Caco-2 (cell line): ENCODE measurements around the gene PXMP4. TPM values are rescaled to one million over a fixed set of nuclear protein-coding genes. Genes with fewer than 3 reads are reported as not detected.

Source experiments
- BruUV-seq: library from RNA; stranded (reverse); fragments of 400-500 nt; replicated peaks from 2 replicates; lab custom pipeline; 2021; lab: Mats Ljungman, UMichigan
- CTCF ChIA-PET: fragments of 300-600 bp; sonication (Branson Sonifier 250); formaldehyde crosslinking; loops from one replicate; lab custom pipeline; 2022; ENCODE audit warnings: antibody characterized with exemption; lab: Charles Lee
- POLR2A ChIA-PET: fragments of 300-600 bp; sonication (Branson Sonifier 250); formaldehyde crosslinking; loops from one replicate; lab custom pipeline; 2022; ENCODE audit warnings: antibody characterized with exemption; lab: Charles Lee
- DNase-seq, 2 experiments: peaks; one replicate each; pipeline versions ENCODE4 v3.0.0 to v3.0.0-alpha.2; 2020 to 2022
- H3K27me3 ChIP-seq: replicated peaks from 2 replicates; pipeline ENCODE4 v1.6.0; 2011; ENCODE audit warnings: low read length; ENCODE audit not compliant: control insufficient read depth, insufficient read depth
- H3K36me3 ChIP-seq: 2 replicates; pipeline ENCODE4 v1.5.1; 2011; ENCODE audit warnings: low read length; ENCODE audit not compliant: control insufficient read depth, insufficient read depth
- H3K4me1 ChIP-seq: fragments of 250-450 bp; sonication (Bioruptor Pico); 2 replicates; pipeline ENCODE4 v1.5.1; 2020; ENCODE audit warnings: mild to moderate bottlenecking
- H3K4me3 ChIP-seq: 2 replicates; pipeline ENCODE4 v1.5.1; 2011; ENCODE audit warnings: low read depth, mild to moderate bottlenecking, control low read depth, low read length
- H3K9me3 ChIP-seq: fragments of 250-450 bp; sonication (Bioruptor Pico); 2 replicates; pipeline ENCODE4 v1.5.1; 2020; ENCODE audit warnings: mild to moderate bottlenecking, moderate library complexity
- H3K27ac Mint-ChIP-seq: one replicate; pipeline ENCODE4 v1.8.0; 2022; ENCODE audit warnings: mixed read lengths; ENCODE audit not compliant: unreplicated experiment
- H3K27me3 Mint-ChIP-seq: one replicate; pipeline ENCODE4 v1.8.0; 2022; ENCODE audit warnings: mixed read lengths; ENCODE audit not compliant: insufficient read depth, unreplicated experiment
- H3K36me3 Mint-ChIP-seq: one replicate; pipeline ENCODE4 v1.8.0; 2022; ENCODE audit warnings: mild to moderate bottlenecking, mixed read lengths; ENCODE audit not compliant: insufficient read depth, unreplicated experiment
- H3K4me1 Mint-ChIP-seq: one replicate; pipeline ENCODE4 v1.8.0; 2022; ENCODE audit warnings: low read depth, mixed read lengths; ENCODE audit not compliant: unreplicated experiment
- H3K4me3 Mint-ChIP-seq: one replicate; pipeline ENCODE4 v1.8.0; 2022; ENCODE audit warnings: mild to moderate bottlenecking, moderate library complexity, mixed read lengths; ENCODE audit not compliant: unreplicated experiment
- H3K9me3 Mint-ChIP-seq: one replicate; pipeline ENCODE4 v1.8.0; 2022; ENCODE audit warnings: mixed read lengths; ENCODE audit not compliant: unreplicated experiment
- CTCF ChIP-seq, 2 experiments: fragments of 200-600 bp in 1 of 2; IDR thresholded peaks; 1 replicate in 1 of 2; 2 replicates in 1 of 2; pipeline versions ENCODE4 v1.5.1 to v1.8.0; 2011 to 2022; ENCODE audit warnings: antibody characterized with exemption in 1 of 2, control low read depth in 1 of 2, inconsistent platforms in 1 of 2, low read depth in 1 of 2, low read length in 1 of 2, mild to moderate bottlenecking in 1 of 2, moderate library complexity in 1 of 2; ENCODE audit not compliant: insufficient read depth in 1 of 2, severe bottlenecking in 1 of 2, unreplicated experiment in 1 of 2
- intact Hi-C: fragments of 100-400 bp; cut with micrococcal nuclease; formaldehyde crosslinking; loops from one replicate; pipeline ENCODE4 v1.10.0; 2022; ENCODE audit not compliant: unreplicated experiment
- total RNA-seq: library from RNA; stranded (reverse); gene quantifications from 2 replicates; pipeline ENCODE4 v1.2.3, GENCODE V29; 2022

PXMP4 gene
- total RNA-seq, 1 experiment from 2014 or later = 39.5 TPM

DNA sequence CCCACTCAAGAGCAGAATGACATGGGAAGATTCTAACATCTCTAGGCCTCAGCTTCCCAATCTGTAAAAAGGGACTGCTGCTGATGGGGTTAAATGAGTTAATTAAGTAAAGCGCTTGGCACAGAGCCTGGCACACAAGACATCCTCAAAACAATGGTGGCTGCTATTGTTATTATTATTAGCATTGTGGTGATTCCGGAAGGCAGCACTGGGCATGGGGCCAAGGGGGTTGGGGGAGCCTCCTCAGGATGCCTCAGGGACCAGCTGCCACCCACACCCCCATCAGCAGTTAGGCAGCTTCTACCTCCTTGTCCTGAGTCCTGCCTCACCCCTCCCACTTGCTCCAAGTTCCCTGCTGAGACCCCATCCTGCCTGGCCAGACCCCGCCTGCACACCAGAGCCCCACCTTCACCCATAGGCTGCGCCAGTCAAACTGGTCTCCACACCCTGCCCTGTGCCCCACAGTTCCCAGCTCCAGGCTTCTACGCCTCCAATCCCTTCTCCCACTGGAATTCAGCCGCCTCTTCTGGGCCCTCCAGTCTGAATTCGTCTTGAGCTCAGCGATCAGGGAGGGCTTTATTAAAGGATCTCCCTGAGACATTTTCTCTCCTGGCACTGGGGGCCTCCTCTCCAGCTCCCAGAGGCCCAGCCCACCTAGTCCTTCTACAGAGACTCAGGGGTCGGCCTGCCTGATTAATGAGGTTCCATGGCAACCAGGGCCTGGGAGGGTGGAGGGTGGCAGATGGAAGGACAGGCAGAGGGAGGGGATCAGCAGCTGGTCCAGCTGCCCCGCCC lies 35.4 kb downstream of the PXMP4 start:
- Mint-ChIP-seq H3K4me3 (peak overlapping the region; percentile 68), H3K36me3 (peaks cover 48% of the 10 kb centered on the region), H3K4me1 (peaks cover 54% of the 10 kb centered on the region), H3K27me3 (no peaks in the 10 kb centered on the region), H3K9me3 (no peaks in the 10 kb centered on the region), H3K27ac (peak overlapping the region; percentile 78)
- intact Hi-C loops = loop anchor here (5.0 kb wide), 2 partner anchors 128 to 308 kb away; partner anchors contain the start of genes CHMP4B and RALY
- peak overlapping the region; percentile 80 for H3K4me3 ChIP-seq
- H3K9me3 ChIP-seq = no peaks in the 10 kb centered on the region
- no peaks in the 10 kb centered on the region for H3K36me3 ChIP-seq
- H3K27me3 ChIP-seq = no peaks in the 10 kb centered on the region
- no peak for TF ChIP-seq CTCF (IDR thresholded peaks at IDR 0.05; ENCODE audit: insufficient read depth in 1 of 2, low read depth in 1 of 2, low read length in 1 of 2, severe bottlenecking in 1 of 2, unreplicated experiment in 1 of 2)
- ChIA-PET POLR2A (interaction anchor here (0.8 to 1.8 kb wide), 4 partner anchors 10 to 309 kb away, joined by 3 to 9 read pairs (median 6); partner anchors contain the start of genes ACTL10, PXMP4 and RALY), CTCF (interaction anchor here (0.6 to 6.0 kb wide), 5 partner anchors 17 to 210 kb away, joined by 4 to 29 read pairs (median 5); partner anchors contain the start of gene ACTL10)
- peaks cover 41% of the 10 kb centered on the region for H3K4me1 ChIP-seq
- BruUV-seq = TSS peak; percentile 36
- DNase-seq = no peak

DNA sequence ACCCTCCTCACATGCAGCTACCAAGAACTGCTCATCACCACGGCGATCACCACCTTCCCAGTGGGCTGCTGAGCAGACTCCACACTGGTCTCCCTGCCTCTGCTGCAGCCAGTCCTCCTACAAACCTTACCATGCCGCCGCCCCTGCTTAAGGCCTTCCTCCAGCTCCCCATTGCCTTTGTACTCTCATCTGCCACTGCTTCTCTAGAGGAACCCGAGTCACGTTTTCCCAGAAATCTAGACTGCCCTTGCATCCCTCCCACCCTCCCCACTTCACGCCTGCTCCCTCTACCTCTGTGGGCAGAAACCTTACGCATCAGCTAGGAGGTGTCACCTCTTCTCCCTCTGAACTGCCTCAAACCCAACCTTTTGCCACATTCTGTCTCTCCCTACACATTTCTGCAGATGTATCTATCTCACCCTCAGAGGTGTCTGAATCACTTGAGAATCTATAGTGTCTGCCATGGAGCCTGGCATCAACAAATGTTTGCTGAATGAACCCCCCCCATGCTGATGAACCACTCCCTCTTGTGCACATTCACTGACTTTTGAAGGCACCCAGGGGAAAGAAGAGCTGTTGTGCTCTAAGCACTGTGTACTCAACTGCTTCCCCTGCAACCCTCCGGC lies 38.3 kb downstream of the PXMP4 start:
- DNase-seq = no peak
- no peaks in the 10 kb centered on the region for H3K9me3 Mint-ChIP-seq
- ChIA-PET POLR2A (interaction anchor here (0.6 to 1.4 kb wide), 3 partner anchors 15 to 192 kb away, joined by 3 to 6 read pairs (median 3); partner anchors contain the start of gene ACTL10), CTCF (interaction anchor here (0.9 to 6.0 kb wide), 2 partner anchors 14 to 38 kb away, joined by 3 to 29 read pairs; partner anchors contain the start of genes ACTL10 and PXMP4)
- no peak for TF ChIP-seq CTCF (IDR thresholded peaks at IDR 0.05; ENCODE audit: insufficient read depth in 1 of 2, low read depth in 1 of 2, low read length in 1 of 2, severe bottlenecking in 1 of 2, unreplicated experiment in 1 of 2)
- no peaks in the 10 kb centered on the region for H3K9me3 ChIP-seq
- BruUV-seq = no TSS peak
- H3K4me3 ChIP-seq = no peak overlapping the region
- H3K36me3 ChIP-seq = peaks cover 6% of the 10 kb centered on the region; the same call in 1 of the 2 replicates
- H3K27ac Mint-ChIP-seq = peak overlapping the region; percentile 7
- intact Hi-C loops = no loop called here
- H3K36me3 Mint-ChIP-seq = peaks cover 77% of the 10 kb centered on the region
- H3K27me3 ChIP-seq = no peaks in the 10 kb centered on the region
- no peak overlapping the region for H3K4me3 Mint-ChIP-seq
- H3K4me1 Mint-ChIP-seq = peaks cover 28% of the 10 kb centered on the region
- peaks cover 13% of the 10 kb centered on the region for H3K4me1 ChIP-seq
- H3K27me3 Mint-ChIP-seq = no peaks in the 10 kb centered on the region

DNA sequence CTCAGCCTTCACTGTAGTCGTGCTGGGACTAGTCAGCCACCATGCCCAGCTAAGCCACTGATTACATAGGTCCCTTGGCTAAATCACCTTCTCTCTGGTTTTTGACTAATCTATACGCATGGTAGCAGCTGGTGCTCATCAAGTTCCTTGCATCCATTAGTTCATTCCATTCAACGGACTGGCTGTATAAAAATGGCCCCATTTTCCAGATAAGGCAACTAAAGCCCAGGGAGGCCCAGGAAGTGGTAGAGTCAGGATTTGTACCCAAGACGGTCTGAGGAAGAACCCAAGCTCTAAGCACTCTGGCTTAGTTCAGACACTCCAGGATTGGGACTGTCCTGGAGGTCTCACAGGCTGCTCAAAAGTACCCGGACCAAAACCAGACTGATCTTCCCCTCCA lies 38.8 kb downstream of the PXMP4 start:
- H3K36me3 Mint-ChIP-seq = peaks cover 83% of the 10 kb centered on the region
- no peaks in the 10 kb centered on the region for H3K27me3 Mint-ChIP-seq
- ChIA-PET POLR2A (interaction anchor here (1.0 to 1.4 kb wide), 3 partner anchors 15 to 51 kb away, joined by 3 to 6 read pairs (median 3); partner anchors contain the start of genes ACTL10 and PXMP4), CTCF (interaction anchor here (0.9 to 6.0 kb wide), 2 partner anchors 14 to 39 kb away, joined by 3 to 29 read pairs; partner anchors contain the start of genes ACTL10 and PXMP4)
- H3K9me3 ChIP-seq = no peaks in the 10 kb centered on the region
- no peak for TF ChIP-seq CTCF (IDR thresholded peaks at IDR 0.05; ENCODE audit: insufficient read depth in 1 of 2, low read depth in 1 of 2, low read length in 1 of 2, severe bottlenecking in 1 of 2, unreplicated experiment in 1 of 2)
- H3K4me3 Mint-ChIP-seq = no peak overlapping the region
- peaks cover 11% of the 10 kb centered on the region for H3K4me1 ChIP-seq
- no peak overlapping the region for H3K4me3 ChIP-seq
- intact Hi-C loops = no loop called here
- DNase-seq = no peak
- no peaks in the 10 kb centered on the region for H3K27me3 ChIP-seq
- peak overlapping the region; percentile 7 for H3K27ac Mint-ChIP-seq
- H3K9me3 Mint-ChIP-seq = no peaks in the 10 kb centered on the region
- no TSS peak for BruUV-seq
- peaks cover 6% of the 10 kb centered on the region; the same call in 1 of the 2 replicates for H3K36me3 ChIP-seq
- peaks cover 23% of the 10 kb centered on the region for H3K4me1 Mint-ChIP-seq
